ENCODE measurements around the gene LARP7.

- TF ChIP-seq CTCF (IDR thresholded peaks at IDR 0.05; ENCODE audit: low read length) (no peak), EZH2 (IDR thresholded peaks at IDR 0.05; ENCODE audit: borderline replicate concordance, low read length) (no peak)
These were observed 36.7 kb downstream of the LARP7 start for GRCh38 chr4:112673686-112674085.

Data from OCI-LY1 (cell line).